IMR-90 (cell line): ENCODE results near the gene IBA57.

Experiments used
- BHLHE40 ChIP-seq: fragments of 150-350 bp; IDR thresholded peaks from 2 replicates; pipeline ENCODE4 v1.6.1; 2016; ENCODE audit warnings: mild to moderate bottlenecking, low read depth, low read length
- CEBPB ChIP-seq: IDR thresholded peaks from 2 replicates; pipeline ENCODE4 v1.6.1; 2012; ENCODE audit warnings: low read depth, low read length, improper control_type of control experiment
- CHD1 ChIP-seq: IDR thresholded peaks from 2 replicates; pipeline ENCODE4 v1.6.1; 2012; ENCODE audit warnings: low read depth, low read length, improper control_type of control experiment
- FOS ChIP-seq: fragments of 150-350 bp; IDR thresholded peaks from 2 replicates; pipeline ENCODE4 v1.6.1; 2016; ENCODE audit warnings: low read depth, low read length
- MAFK ChIP-seq: IDR thresholded peaks from 2 replicates; pipeline ENCODE4 v1.6.1; 2012; ENCODE audit warnings: low read depth, low read length, improper control_type of control experiment
- MAZ ChIP-seq: IDR thresholded peaks from 2 replicates; pipeline ENCODE4 v1.6.1; 2012; ENCODE audit warnings: low read depth, mild to moderate bottlenecking, low read length, improper control_type of control experiment, moderate library complexity, borderline replicate concordance
- MXI1 ChIP-seq: IDR thresholded peaks from 2 replicates; pipeline ENCODE4 v1.6.1; 2012; ENCODE audit warnings: low read depth, mild to moderate bottlenecking, low read length, moderate library complexity, borderline replicate concordance
- POLR2A ChIP-seq: IDR thresholded peaks from 2 replicates; pipeline ENCODE4 v1.6.1; 2012; ENCODE audit warnings: mild to moderate bottlenecking, low read depth, low read length
- RAD21 ChIP-seq: IDR thresholded peaks from 2 replicates; pipeline ENCODE4 v1.6.1; 2012; ENCODE audit warnings: low read length, improper control_type of control experiment
- TF ChIP-seq, protein P1 (sequence below): conservative IDR thresholded peaks from 2 replicates; pipeline ENCODE4 v1.5.1; 2012; ENCODE audit warnings: mild to moderate bottlenecking, low read depth, low read length, improper control_type of control experiment

DNA sequence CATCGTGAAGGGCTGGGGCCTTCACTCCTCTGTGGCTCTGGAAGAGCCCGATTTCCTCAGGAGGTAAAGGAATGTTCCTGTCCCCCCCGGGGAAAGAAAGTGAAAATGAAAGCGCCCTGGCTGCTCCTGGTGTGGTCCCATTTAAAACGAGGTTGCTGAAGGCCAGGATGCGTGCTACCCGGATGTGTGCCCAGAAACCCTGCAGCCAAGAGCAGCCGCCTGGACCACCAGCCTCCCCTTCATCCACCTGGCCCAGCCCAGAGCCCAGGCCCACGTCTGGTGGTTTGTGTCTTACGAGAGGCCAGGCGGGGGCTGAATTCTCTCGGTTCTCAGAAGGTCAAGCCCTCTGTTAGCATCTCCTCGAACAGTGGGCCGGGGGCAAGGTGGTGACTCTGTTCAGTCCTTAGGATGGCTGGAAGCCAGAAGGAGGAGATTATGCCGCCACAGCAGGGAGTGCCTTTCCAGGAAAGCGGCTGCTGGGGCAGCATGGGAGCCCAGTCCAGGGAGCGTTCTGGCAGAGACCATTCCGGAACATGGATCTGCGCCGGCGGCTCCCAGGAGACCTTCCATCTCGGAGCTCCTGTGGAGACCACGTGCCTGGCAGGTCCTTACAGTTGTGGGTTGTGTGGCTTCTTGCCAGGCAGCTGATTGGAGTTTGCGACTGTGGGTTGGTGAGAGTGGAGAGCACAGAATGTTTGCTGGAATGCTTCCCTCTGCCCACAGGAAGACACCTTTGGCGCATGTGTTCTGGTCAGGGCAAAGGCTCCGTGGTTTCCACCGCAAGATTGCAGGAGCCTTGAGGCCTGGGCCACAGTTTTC lies 24.2 kb upstream of the IBA57 start:
- TF ChIP-seq, protein P1, sequence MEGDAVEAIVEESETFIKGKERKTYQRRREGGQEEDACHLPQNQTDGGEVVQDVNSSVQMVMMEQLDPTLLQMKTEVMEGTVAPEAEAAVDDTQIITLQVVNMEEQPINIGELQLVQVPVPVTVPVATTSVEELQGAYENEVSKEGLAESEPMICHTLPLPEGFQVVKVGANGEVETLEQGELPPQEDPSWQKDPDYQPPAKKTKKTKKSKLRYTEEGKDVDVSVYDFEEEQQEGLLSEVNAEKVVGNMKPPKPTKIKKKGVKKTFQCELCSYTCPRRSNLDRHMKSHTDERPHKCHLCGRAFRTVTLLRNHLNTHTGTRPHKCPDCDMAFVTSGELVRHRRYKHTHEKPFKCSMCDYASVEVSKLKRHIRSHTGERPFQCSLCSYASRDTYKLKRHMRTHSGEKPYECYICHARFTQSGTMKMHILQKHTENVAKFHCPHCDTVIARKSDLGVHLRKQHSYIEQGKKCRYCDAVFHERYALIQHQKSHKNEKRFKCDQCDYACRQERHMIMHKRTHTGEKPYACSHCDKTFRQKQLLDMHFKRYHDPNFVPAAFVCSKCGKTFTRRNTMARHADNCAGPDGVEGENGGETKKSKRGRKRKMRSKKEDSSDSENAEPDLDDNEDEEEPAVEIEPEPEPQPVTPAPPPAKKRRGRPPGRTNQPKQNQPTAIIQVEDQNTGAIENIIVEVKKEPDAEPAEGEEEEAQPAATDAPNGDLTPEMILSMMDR: no peak
- no peak for TF ChIP-seq POLR2A
- no peak for TF ChIP-seq BHLHE40
- no peak for TF ChIP-seq MAZ
- TF ChIP-seq CEBPB: no peak
- TF ChIP-seq RAD21: no peak
- TF ChIP-seq FOS: no peak
- TF ChIP-seq MXI1: no peak
- TF ChIP-seq MAFK: no peak
- no peak for TF ChIP-seq CHD1
